GM21447 (cell line): ENCODE results near the gene PARD6G.

Source experiments
- ATAC-seq: cut with Tn5 transposase; IDR thresholded peaks from one replicate; pipeline ENCODE4 v1.9.1; 2021; ENCODE audit not compliant: unreplicated experiment

The PARD6G gene

DNA sequence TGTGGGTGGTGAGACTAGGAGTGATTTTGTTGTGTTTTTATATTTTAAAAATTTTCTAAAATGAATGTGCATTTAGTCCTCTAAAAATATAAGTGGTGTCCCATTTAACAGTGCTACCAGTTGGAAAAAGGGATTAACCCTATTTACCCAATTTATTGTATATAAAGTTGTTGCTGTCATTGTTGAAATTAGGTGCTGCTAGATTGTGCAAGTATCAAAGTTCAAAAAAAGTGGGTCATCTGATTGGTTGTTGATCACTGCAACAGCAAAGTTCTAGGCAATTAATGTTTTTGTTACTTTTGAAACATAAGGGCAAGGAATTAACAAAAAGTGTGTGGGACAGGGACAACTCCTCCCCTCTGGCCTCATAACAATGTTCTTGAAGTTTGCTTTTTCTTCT lies 97.6 kb downstream of the PARD6G start:
- ATAC-seq: no peak

DNA sequence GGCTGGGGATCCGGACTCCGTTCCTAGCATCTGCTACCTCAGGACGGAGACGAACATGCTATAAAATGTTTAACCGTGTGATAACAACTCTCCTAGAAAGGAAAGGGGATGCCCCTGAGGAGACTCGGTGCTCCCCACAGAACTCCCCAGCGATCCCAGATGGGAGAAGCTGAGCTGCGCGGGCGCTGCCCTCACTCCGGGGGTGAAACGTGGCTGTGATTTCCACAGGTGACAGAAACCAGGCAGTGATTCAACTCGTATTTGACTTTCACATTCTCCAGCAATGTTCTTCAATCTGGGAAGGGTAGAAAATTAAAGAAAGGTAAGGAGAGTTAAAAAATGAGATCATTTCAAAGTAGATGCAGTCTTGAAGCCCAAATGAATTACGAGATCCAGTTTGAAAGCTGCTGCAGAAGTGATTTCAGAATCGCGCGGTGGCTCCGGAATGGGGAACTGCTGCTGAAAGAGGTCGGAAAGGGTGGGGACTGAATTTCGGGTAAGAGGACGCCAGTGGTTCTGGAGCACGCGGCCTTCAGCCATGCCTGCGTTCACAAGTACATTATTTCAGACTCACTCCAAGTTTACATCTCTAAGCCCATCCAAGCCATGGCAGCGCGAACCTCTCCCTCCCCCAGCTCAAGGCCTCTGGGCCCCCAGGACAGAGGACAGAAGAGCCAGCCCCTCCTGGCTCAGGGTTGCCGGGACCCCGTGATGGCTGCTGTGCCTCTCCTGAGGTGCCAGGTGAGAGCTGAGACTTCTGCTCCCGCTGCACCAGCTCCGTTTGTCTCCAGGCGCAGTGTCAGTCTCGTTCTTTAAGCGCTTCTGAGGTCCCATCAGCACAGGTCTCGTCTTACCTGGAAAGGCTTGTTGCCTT lies 98.8 kb downstream of the PARD6G start:
- no peak for ATAC-seq

DNA sequence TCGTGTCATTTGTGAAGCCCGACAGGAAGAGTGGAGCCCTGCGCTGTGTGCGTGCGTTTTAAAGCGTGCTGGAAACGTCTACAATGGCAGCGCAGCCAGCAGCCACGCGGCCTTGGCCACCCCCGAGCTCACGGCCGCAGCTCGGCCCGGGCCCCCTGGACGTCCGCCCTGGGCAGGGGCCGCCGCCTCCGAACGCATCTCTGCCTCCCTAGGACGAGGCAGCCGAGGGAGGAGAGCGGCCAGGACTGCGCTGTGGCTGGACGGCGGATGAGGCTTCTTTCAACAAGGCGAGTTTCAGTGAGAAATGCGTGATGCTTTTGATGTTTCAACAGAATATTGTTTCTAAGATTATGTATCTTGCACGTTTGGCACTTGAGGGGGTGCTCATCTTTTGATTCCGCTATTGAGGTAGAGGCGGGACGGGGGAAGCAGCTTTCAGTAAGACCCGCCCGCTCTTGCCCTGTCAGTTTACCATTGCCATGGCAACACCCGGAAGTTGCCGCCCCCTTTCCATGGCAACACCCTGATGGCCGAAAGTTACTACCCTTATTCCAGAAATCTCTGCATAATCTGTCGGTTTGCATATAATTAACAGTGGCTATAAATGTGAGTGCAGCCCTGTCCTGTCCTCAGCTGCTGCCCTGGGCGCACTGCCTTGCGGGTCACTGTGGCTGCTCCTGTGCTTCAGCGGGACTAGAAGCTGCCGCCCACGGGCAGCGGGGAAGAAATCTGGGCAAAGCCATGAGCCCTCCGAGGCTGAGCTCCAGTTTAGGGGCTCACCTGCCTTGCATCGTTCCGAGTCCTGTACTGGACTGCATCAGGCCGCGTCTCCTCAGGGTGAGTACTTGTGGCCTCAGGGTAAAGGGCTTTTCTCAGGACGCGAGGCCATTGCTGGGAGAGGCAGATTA lies 99.6 kb downstream of the PARD6G start:
- peak; percentile 90 for ATAC-seq

DNA sequence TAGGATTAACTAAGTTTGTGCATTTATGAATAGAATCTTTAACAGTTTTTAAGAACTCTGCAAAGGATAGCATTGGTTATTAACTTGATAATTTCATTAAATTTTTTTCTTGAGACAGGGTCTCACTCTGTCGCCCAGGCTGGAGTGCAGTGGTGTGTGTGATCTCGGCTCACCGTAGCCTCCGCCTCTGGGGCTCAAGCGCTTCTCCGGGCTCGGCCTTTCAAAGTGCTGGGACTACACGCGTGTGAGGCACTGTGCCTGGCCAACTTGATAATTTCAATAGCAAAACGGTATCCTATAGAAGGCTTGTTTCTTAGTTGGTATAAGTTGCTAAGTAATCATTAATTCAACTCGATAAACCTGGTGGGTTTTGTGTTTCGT lies 100.3 kb downstream of the PARD6G start:
- peak; percentile 43 for ATAC-seq

DNA sequence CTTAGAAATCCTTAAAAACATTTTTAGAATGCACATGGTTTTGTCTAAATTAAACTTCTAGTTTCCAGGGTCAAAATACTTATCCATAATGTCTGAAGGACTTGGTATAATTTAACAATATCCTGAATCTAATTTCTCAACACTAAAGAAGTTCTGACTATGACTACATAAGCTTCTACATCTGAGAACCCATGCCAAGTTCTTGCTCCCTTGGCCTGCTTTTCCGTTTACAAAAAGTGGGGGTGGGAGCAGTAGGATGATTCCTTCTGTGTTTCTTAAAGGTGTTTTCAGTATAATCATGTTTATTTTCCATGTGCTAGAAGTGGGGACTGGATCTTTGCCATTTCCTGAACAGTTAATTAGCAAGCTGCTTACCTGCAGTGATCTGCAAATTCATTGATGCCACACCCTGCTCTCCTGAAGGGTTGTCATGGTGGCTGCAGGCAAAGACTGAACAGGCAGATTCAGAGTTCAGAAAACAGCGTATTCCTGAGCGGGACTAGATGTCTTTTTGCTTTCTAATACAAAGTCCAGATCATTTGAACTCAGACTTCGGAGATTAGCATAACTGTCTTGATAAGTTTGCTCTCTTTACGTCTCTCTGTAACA lies 102.0 kb downstream of the PARD6G start:
- ATAC-seq: no peak

DNA sequence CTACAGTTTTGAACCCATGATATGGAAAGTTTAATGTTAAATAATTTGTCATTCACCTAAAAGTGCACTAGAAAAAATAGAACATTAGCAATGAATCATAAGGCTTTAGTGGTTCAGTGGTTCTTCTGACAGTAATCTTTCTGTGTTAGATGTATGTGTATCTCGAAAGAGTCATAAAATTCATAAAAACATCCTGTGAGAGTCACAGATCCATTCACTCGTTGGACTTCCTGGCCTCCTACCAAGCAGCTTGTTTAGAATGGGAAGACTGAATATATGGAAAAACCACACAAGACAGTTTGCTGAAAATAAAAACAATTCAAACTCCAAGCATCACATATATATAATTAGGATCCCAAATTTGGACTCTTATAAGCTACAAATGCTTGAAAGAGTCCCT lies 103.4 kb downstream of the PARD6G start:
- ATAC-seq: no peak

DNA sequence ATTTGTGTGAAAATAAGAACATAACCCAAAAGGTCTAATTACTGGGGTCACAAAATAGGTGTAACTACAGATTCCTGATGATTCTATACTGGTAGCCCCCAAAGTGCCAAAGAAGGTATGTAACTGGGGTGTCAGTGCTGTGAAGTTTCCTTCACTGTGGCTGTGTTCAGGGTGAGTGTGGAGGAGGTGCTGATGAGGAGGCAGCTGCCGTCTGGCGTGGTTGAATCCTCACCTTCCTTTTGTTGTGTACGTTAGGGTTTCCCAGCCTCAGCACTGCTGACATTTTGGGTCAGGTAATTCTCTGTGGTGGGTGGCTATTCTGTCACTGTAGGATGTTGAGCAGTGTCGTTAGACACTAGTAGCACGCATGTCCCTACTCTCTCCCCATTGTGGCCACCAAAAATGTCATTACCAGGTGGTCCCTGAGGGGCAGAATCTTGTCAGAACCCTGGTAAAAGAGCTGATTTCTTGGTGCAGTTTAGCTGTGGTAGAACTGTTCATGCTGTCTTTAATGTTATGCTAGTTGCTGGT lies 106.8 kb downstream of the PARD6G start:
- no peak for ATAC-seq

DNA sequence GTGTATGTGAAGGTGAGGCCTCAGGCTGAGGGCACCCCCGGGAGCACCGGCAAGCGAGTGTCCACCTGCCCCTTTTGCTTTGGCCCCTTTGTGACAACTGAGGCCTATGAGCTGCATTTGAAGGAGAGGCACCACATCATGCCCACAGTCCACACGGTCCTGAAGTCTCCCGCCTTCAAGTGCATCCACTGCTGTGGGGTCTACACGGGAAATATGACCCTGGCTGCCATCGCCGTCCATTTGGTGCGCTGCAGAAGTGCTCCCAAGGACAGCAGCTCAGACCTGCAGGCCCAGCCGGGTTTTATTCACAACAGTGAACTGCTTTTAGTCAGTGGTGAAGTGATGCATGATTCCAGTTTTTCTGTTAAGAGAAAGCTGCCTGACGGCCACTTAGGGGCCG lies 109.3 kb downstream of the PARD6G start:
- no peak for ATAC-seq

DNA sequence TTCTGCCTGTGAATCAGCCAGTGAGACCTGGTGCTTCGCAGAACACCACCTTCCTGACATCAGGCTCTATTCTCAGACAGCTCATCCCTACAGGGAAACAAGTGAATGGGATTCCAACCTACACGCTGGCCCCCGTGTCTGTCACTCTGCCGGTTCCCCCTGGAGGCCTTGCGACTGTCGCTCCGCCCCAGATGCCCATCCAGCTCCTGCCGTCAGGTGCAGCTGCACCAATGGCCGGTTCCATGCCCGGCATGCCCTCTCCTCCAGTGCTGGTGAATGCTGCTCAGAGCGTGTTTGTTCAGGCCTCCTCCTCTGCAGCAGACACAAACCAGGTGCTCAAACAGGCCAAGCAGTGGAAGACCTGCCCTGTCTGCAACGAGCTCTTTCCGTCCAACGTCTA lies 110.2 kb downstream of the PARD6G start:
- ATAC-seq: no peak

DNA sequence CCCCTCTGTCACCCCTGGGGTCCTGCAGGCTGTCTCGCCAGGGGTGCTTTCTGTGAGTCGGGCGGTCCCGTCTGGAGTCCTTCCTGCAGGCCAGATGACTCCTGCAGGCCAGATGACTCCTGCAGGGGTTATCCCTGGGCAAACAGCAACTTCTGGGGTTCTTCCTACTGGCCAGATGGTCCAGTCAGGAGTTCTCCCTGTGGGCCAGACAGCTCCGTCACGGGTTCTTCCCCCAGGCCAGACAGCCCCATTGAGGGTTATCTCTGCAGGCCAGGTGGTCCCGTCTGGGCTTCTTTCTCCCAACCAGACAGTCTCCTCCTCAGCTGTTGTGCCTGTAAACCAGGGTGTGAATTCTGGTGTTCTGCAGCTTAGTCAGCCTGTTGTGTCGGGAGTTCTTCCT lies 110.6 kb downstream of the PARD6G start:
- no peak for ATAC-seq

DNA sequence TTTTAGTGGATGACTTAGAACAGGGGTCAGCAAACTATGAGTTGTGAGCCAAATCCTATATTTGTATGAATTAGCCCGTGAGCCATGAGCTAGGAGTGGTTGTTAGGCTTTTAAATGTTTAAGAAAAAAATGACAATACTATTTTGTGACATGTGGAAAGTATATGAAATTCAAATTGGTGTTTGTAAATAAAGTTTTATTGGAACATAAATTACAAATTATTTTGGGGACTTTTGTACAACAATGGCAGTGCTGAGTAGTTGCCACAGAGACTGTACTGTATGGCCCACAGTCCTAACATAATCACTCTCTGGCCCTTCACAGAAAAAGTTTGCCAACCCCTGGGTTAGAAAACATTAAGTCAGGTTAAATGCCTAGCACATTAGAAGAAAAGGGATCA lies 112.2 kb downstream of the PARD6G start:
- ATAC-seq: no peak

DNA sequence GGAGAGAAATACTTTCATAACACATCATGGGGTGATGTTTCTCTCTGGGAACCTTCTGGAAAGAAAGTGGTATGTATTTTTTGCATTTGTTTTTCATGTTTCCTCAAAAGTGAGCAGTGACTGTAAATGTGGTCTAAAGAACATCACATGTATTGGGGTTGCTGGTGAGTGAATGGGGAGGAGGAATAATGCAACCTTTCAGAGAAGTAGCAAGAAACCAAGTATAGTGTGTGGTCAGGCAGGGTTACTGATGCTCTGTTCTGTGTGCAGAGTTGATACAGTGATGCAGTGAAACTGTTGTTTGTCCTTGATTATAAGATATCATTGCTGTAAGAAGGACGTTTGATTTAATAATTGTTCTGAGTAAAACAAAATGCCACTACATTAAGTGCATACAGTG lies 114.2 kb downstream of the PARD6G start:
- ATAC-seq: no peak

DNA sequence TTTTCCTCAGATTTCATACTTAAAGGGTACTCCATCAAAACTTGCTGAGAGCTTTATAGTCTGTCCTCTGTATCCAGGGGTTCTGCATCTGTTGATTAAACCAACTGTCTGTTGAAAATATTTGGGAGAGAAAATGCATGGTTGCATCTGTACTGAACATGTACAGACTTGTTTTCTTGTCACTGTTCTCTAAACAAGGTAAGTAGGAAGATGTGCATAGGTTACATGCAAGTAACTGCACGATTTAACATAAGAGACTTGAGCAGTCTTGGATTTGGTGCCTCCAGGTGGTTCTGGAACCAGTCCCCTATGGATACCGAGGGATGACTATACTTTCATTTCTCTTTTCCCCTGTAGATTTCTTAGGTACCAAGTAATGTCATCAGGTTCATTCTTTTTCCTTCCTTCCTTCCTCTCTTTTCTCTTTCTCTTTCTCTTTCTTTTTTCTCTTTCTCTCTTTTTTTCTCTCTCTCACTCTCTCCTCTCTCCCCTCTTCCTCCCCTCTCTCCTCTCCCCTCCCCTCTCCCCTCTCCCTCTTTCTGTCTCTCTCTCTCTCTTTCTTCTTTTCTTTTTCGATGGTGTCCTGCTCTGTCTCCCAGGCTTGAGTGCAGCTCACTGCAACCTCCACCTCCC lies 115.0 kb downstream of the PARD6G start:
- ATAC-seq: no peak

DNA sequence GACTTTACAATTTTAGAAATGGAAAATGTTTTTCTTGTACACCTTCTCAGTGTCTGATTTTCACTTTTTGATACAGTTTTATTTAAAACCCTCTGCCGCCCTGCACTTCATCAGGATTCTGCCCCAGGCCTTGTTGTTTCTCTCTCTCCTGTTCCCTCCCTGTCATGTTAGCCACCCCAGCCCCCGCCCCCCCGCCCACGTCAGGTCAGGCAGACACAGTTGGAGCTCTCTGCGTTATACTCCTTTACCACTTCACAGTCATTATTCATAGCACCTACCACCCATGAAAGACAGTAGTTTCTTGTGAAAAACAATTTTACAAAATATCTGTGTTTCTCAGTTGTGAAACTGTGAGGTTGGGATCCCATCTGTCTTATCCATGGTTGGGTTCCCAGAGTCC lies 116.8 kb downstream of the PARD6G start:
- ATAC-seq: no peak

DNA sequence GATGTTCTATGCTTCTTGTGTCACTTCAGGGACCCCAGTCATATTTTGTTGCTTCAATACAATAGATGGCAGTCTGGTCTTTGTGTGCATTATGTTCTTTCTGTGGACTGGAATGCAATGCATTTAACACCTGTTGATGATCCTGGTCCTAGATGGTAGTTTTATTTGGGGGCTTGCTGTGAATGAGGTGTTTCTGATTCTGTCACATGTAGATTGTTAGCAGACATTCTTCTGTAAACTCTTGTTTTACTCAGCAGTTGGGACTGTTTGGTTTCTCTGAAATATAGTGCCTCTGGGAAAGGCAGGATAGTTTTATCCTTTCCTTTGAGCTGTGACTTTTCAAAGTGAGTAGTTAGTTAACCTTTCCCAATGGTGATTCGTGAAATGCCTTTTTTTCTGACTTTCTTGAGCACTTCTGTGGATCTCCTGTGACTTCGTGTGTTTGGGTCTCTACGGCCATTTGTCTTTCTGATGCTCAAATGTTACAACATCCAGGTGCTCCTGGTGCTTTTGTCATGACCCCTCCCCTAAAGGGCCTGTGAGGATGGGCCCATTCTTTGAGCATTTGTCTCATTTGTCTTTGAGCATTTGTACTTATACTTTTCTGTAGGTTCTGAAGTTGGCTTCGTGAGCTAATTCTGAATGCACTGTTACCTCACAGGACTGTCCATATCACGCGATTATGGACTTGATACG lies 117.5 kb downstream of the PARD6G start:
- ATAC-seq: no peak

DNA sequence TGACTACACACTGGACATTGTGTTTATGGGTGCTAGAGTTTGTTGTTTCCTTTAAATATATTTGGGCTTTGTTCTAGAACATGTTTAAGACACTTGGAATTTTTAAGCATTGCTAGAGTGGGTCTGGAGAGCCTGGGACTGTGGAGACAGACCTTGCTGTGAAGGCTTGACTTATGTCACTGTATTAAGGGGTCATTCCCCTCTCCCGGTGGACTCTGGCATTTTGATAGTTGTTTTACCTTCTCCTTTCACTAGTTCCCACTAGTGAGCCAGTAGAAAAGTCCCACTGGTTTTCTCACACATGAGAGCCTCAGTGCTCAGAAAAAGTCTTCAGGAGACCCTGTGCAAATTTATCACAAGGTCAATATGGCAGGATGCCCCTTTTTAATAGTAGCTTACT lies 119.7 kb downstream of the PARD6G start:
- no peak for ATAC-seq

DNA sequence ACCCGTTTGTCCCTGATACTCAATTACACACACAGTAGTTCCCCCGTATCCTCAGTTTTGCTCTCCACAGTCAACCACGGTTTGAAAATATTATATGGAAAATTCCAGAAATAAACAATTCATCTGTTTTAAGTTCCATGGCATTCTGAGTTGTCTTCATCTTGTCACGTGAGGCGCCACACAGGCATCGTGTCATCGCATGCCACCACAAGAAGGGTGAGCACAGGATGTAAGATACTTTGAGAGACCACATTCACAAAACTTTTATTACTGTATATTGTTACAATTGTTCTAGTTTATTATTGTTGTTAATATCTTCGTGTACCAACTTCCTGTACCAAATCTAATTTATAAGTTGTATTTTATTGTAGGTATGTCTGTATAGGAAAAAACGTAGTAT lies 120.5 kb downstream of the PARD6G start:
- no peak for ATAC-seq

DNA sequence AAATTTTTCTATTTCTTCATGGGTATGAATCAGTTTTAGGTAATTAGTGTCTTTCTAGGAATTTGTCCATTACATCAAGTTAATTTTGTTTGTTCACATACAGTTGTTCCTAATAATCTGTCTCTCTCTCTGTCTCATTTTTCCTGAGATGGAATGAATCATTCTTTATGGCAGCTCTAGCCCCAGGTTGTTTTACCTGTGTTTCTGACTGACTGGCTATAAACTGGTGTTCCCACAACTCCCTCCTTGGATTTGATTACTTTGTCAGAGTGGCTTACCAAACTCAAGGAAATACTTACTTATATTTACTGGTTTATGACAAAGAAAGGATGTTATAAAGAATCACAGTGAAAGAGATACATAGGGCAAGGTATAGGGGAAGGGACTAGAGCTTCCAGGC lies 123.2 kb downstream of the PARD6G start:
- ATAC-seq: no peak

DNA sequence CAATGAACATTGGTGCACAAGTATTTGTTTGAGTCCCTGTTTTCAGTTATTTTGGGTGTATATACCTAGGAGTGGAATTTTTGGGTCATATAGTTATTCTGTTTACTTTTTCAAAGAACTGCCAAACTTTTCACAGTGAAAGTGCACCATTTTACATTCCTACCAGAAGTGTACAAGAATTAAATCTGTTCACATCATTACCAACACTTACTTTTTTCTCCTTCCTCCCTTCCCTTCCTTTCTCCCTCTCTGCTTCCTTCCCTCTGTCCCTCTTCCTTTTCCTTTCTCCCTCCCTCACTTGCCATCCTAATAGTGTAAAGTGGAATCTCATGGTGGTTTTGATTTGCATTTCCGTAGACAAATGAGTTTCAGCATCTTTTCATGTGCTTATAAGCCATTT lies 126.4 kb downstream of the PARD6G start:
- no peak for ATAC-seq

DNA sequence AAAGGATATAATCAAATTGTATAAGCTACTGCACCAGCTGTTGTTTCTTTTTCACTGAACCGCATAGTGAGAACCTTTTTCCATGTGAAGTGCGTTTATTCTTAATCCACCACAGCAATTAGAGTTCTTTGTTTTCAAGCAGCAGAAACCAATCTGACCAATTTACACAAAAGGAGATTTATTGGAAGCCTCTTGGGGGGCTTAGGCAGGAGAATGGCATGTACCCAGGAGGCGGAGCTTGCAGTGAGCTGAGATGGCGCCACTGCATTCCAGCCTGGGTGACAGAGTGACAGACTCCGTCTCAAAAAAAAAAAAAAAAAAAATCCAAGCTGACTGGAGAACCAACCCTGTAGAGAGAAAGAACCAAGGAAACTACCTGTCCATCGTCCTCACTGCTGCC lies 128.2 kb downstream of the PARD6G start:
- no peak for ATAC-seq
